DMS53 (cell line): ENCODE measurements around the gene CYP46A1.

Experiments
- DNase-seq: peaks from one replicate; lab custom pipeline; 2025; lab: John Stamatoyannopoulos, UW

The CYP46A1 gene

GRCh38 chr14:99673305-99674063, 10.6 kb upstream of the CYP46A1 start:
- DNase-seq, result no peak

- DNase-seq, result no peak
Observed at GRCh38 chr14:99674064-99674650, 9.9 kb upstream of the CYP46A1 start.

- DNase-seq, result no peak
Observed at GRCh38 chr14:99674776-99675381, 9.2 kb upstream of the CYP46A1 start.

GRCh38 chr14:99675382-99675835, 8.7 kb upstream of the CYP46A1 start:
- no peak for DNase-seq

- no peak for DNase-seq
Observed at GRCh38 chr14:99675951-99676350, 8.1 kb upstream of the CYP46A1 start.

- DNase-seq, result peak; percentile 37
Observed at GRCh38 chr14:99676657-99677056, 7.4 kb upstream of the CYP46A1 start.

GRCh38 chr14:99677231-99678140, 6.6 kb upstream of the CYP46A1 start:
- DNase-seq, result no peak

GRCh38 chr14:99678198-99678597, 5.9 kb upstream of the CYP46A1 start:
- no peak for DNase-seq

- DNase-seq, result no peak
Observed at GRCh38 chr14:99679111-99679510, 5.0 kb upstream of the CYP46A1 start.

- no peak for DNase-seq
Observed at GRCh38 chr14:99679543-99679942, 4.6 kb upstream of the CYP46A1 start.

- DNase-seq, result no peak
Observed at GRCh38 chr14:99679996-99680395, 4.1 kb upstream of the CYP46A1 start.

GRCh38 chr14:99681101-99681831, 2.8 kb upstream of the CYP46A1 start:
- DNase-seq, result no peak

GRCh38 chr14:99681832-99682148, 2.3 kb upstream of the CYP46A1 start:
- DNase-seq, result peak; percentile 75

- peak; percentile 87 for DNase-seq
Observed at GRCh38 chr14:99682809-99683618, 1.1 kb upstream of the CYP46A1 start.

- no peak for DNase-seq
Observed at GRCh38 chr14:99684410-99684934, 374 bp downstream of the CYP46A1 start.

GRCh38 chr14:99685151-99685591, 1.1 kb downstream of the CYP46A1 start:
- peak; percentile 31 for DNase-seq

GRCh38 chr14:99685596-99685995, 1.5 kb downstream of the CYP46A1 start:
- peak; percentile 31 for DNase-seq

- no peak for DNase-seq
Observed at GRCh38 chr14:99686557-99687283, 2.6 kb downstream of the CYP46A1 start.

- DNase-seq, result peak; percentile 50
Observed at GRCh38 chr14:99687284-99688209, 3.4 kb downstream of the CYP46A1 start.
